ENCODE data around the gene GTF2H4.
"Not testable (repeated sequence)": the region's sequence is repeated elsewhere in the genome, so short reads cannot be mapped to it uniquely, and the experiment has no call there.

DNA sequence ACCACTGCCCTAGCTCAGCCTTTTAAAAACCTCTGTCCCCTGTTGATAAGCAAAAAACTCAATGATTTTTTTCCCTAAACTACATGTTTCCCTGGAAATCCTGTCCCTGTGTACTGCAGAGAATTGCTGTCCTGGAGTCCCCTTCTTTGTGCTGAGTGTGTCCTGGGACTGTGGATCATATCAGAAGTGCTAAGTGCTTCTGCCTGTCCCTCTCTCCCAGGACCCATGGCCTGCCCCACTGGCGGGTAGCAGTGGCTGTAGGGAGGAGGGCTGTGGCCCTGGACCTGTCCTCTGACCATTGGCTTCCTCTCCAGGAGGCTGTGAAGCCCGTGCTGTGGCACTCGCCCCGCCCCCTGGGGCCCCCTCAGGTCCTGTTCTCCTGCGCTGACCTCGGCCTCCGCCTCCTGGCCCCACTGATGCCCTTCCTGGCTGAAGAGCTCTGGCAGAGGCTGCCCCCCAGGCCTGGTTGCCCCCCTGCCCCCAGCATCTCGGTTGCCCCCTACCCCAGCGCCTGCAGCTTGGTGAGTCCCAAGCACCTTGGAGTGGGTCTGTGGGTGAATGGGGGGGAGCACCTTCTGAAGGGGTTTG lies 16.1 kb downstream of the GTF2H4 start:
- TF ChIP-seq, protein P1, sequence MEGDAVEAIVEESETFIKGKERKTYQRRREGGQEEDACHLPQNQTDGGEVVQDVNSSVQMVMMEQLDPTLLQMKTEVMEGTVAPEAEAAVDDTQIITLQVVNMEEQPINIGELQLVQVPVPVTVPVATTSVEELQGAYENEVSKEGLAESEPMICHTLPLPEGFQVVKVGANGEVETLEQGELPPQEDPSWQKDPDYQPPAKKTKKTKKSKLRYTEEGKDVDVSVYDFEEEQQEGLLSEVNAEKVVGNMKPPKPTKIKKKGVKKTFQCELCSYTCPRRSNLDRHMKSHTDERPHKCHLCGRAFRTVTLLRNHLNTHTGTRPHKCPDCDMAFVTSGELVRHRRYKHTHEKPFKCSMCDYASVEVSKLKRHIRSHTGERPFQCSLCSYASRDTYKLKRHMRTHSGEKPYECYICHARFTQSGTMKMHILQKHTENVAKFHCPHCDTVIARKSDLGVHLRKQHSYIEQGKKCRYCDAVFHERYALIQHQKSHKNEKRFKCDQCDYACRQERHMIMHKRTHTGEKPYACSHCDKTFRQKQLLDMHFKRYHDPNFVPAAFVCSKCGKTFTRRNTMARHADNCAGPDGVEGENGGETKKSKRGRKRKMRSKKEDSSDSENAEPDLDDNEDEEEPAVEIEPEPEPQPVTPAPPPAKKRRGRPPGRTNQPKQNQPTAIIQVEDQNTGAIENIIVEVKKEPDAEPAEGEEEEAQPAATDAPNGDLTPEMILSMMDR (IDR thresholded peaks at IDR 0.05) = not testable (repeated sequence)
- not testable (repeated sequence) for TF ChIP-seq POLR2A (IDR thresholded peaks at IDR 0.05)
